ENCODE measurements around the gene CGA. TPM values are rescaled to one million over a fixed set of nuclear protein-coding genes. Genes with fewer than 3 reads are reported as not detected.
"Not testable (repeated sequence)": the region's sequence is repeated elsewhere in the genome, so short reads cannot be mapped to it uniquely, and the experiment has no call there.

Gene CGA
- total RNA-seq = not detected in 2 replicates

DNA sequence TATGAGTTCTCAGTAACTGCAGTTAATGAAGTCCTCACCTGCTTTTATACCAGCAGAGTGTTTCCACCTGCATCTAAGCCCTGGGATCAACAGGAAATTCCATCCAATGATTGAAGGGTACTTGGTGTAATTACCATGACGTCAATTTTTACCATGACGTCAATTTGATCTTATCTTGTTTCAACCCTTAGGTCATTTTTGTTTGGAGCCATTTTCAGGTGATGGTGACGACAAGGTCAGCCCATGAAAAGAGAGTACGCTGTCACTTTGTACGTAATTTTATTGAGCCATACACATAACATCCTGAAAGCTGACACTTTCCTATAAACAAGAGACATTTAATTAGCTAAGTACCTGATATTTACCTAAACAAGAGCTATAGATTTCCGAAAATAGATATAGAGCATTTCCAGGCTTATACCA lies at the start of gene CGA:
Gene CGA, minus strand, starts transcription at position 20 of the 423 bp plus-strand sequence. CDS start 6,906 bp downstream, outside the sequence.
- no peak within 1 kb of the TSS for H3K4me3 ChIP-seq (ENCODE audit: low read depth, low read length)
- DNase-seq (ENCODE audit: low read depth) = no peak
- TF ChIP-seq, protein P1, sequence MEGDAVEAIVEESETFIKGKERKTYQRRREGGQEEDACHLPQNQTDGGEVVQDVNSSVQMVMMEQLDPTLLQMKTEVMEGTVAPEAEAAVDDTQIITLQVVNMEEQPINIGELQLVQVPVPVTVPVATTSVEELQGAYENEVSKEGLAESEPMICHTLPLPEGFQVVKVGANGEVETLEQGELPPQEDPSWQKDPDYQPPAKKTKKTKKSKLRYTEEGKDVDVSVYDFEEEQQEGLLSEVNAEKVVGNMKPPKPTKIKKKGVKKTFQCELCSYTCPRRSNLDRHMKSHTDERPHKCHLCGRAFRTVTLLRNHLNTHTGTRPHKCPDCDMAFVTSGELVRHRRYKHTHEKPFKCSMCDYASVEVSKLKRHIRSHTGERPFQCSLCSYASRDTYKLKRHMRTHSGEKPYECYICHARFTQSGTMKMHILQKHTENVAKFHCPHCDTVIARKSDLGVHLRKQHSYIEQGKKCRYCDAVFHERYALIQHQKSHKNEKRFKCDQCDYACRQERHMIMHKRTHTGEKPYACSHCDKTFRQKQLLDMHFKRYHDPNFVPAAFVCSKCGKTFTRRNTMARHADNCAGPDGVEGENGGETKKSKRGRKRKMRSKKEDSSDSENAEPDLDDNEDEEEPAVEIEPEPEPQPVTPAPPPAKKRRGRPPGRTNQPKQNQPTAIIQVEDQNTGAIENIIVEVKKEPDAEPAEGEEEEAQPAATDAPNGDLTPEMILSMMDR (conservative IDR thresholded peaks at IDR 0.05; ENCODE audit: low read depth, low read length) = no peak

DNA sequence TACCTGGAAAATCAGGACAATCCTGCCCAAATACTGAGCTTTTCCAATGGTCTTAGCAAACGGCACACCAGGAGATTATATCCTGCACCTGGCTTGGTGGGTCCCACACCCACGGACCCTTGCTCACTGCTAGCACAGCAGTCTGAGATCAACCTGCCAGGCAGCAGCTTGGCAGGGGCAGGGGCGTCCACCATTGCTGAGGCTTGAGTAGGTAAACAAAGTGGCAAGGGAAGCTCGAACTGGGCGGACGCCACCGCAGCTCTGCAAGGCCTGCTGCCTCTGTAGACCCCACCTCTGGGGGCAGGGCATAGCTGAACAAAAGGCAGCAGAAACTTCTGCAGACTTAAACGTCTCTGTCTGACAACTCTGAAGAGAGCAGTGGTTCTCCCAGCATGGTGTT lies 45.0 kb upstream of the CGA start:
- not testable (repeated sequence) for DNase-seq (ENCODE audit: low read depth); H3K4me3 ChIP-seq (ENCODE audit: low read depth, low read length)

DNA sequence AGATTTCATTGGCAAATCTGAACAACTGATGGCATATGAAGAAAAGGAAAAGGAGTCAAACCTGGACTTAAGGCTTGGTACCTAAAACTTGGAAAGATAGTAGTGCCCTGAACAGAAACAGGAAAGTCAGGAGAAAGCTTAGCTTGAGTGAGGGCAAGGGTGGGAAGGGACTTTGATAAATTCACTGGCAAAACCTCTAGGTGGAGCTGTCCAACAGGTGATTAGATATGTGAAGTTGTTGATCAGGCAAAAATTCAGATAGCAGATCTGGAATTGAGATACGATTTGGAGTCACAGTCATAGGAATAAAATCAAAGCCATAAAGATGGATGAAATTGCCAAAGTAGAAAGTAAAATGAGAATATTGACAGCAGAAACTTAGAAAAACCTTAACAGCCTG lies 44.3 kb upstream of the CGA start:
- no peak overlapping the region for H3K4me3 ChIP-seq (ENCODE audit: low read depth, low read length)
- TF ChIP-seq, protein P1 (conservative IDR thresholded peaks at IDR 0.05; ENCODE audit: low read depth, low read length) = peak; percentile 81
- DNase-seq (ENCODE audit: low read depth) = no peak

DNA sequence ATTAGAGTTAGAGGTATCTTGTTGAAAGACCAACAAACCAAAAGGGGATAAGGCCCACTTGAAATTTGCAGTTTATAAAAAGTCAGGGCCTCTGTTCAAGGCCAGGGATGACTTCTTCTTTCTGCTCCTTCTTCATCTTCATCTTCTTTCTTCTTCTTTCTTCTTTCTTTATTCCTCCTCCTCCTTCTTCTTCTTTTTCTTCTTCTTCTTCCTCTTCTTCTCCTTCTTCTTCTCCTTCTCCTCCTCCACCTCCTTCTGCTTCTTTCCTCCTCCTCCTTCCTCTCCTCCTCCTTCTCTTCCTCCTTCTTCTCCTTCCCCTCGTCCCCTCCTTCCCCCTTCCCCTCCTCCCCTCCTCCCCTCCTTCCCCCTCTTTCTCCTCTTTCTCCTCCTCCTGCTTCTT lies 42.1 kb upstream of the CGA start:
- no peak overlapping the region for H3K4me3 ChIP-seq (ENCODE audit: low read depth, low read length)
- TF ChIP-seq, protein P1 (conservative IDR thresholded peaks at IDR 0.05; ENCODE audit: low read depth, low read length) = no peak
- DNase-seq (ENCODE audit: low read depth) = no peak

DNA sequence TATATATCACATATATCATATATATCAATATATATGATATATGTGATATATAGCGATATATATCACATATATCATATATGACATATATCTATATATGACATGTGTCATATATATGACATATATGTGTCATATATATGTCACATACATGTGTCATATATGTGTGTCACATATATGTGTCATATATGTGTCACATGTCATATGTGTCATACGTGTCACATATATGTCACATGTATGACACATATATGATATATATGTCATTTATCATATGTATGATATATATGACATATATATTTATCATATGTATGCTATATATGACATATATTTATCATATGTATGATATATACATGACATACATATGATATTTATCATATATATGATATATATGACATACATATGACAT lies 32.8 kb upstream of the CGA start:
- no peak overlapping the region for H3K4me3 ChIP-seq (ENCODE audit: low read depth, low read length)
- TF ChIP-seq, protein P1 (conservative IDR thresholded peaks at IDR 0.05; ENCODE audit: low read depth, low read length) = no peak
- no peak for DNase-seq (ENCODE audit: low read depth)

DNA sequence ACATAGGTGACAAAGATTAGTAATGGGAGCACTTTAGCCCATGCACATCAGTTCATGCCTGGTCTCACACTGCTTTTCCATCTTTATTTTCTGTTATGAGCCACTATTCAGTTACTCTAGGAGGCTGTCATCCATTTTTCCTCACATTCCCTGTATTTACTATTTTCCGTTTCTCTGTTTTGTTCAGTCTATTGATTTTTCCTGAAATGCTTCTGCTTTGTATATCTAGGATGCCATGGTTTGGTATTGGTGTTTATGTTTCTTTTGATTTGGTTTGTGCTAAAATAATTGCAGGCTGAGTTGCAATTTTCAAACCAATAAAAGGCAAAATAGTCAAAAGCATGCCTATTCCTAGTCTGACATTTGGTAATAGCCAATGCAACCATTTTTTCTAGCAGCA lies 31.6 kb upstream of the CGA start:
- H3K4me3 ChIP-seq (ENCODE audit: low read depth, low read length) = no peak overlapping the region
- DNase-seq (ENCODE audit: low read depth) = no peak
- TF ChIP-seq, protein P1 (conservative IDR thresholded peaks at IDR 0.05; ENCODE audit: low read depth, low read length) = no peak

DNA sequence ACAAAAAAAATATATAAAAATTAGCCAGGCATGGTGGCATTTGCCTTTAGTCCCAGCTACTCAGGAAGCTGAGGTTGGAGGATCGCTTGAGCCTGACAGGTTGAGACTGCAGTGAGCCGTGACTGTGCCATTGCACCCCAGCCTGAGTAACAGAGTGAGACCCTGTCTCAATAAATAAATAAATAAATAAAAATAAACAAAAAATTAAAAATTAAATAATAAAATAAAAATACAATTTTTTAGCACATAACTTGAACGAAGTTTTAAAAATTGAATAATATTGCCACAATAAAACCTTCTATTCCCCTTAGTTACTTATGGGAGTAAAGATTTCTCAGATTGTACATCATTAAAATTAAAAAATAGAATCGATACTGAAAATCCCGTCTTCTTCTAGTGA lies 29.2 kb upstream of the CGA start:
- no peak for DNase-seq (ENCODE audit: low read depth)
- TF ChIP-seq, protein P1 (conservative IDR thresholded peaks at IDR 0.05; ENCODE audit: low read depth, low read length) = no peak
- H3K4me3 ChIP-seq (ENCODE audit: low read depth, low read length) = no peak overlapping the region
